Prostate gland (tissue), 2 donors: Measurements from ENCODE around the gene USP35. TPM values are rescaled to one million over a fixed set of nuclear protein-coding genes. Genes with fewer than 3 reads are reported as not detected.

Experiments used
- DNase-seq: peaks from one replicate; pipeline ENCODE4 v3.0.0-alpha.2; 2019; ENCODE audit warnings: low spot score
- H3K27ac ChIP-seq, 2 donors: fragments of 200-600 bp; sonication (generic); 2 replicates each; pipeline ENCODE4 v1.5.1; 2017 to 2019
- H3K27me3 ChIP-seq: fragments of 200-600 bp; sonication (generic); replicated peaks from 2 replicates; pipeline ENCODE4 v1.5.1; 2019; ENCODE audit not compliant: insufficient read depth
- H3K36me3 ChIP-seq, 2 donors: fragments of 200-600 bp; sonication (generic); 1 replicate in 1 of 2; 2 replicates in 1 of 2; pipeline versions ENCODE4 v1.5.1 to v1.8.1; 2017 to 2019
- H3K4me1 ChIP-seq: fragments of 200-600 bp; sonication (generic); replicated peaks from 2 replicates; pipeline ENCODE4 v1.5.1; 2019
- H3K4me3 ChIP-seq, 2 donors: fragments of 200-600 bp; sonication (generic); 2 replicates each; pipeline ENCODE4 v1.5.1; 2017 to 2019
- H3K9me3 ChIP-seq: fragments of 200-600 bp; sonication (generic); 2 replicates; pipeline ENCODE4 v1.5.1; 2017
- POLR2A ChIP-seq: fragments of 450-650 bp; IDR thresholded peaks from one replicate; pipeline ENCODE4 v1.6.1; 2016; ENCODE audit warnings: antibody characterized with exemption, mild to moderate bottlenecking
- POLR2AphosphoS5 ChIP-seq: sonication (generic); formaldehyde crosslinking; IDR thresholded peaks from one replicate; pipeline ENCODE4 v1.6.1; 2017; ENCODE audit warnings: antibody characterized with exemption
- WGBS: methylation state at CpG from one replicate; pipeline ENCODE4 v1.1.5; 2018; 5-methylcytosine and 5-hydroxymethylcytosine counted together
- intact Hi-C: fragments of 100-400 bp; cut with DNase I; formaldehyde crosslinking; loops from one replicate; pipeline ENCODE4 v1.14.2; 2022
- total RNA-seq, 2 donors: library from RNA; depleted of rRNA; stranded (reverse); fragments of >200 nt; gene quantifications; one replicate each; pipeline ENCODE4 v1.1.0, GENCODE V29; 2016
- TF ChIP-seq, protein P1 (sequence below), 4 experiments: fragments of 200-600 bp in 2 of 4; fragments of 450-650 bp in 2 of 4; sonication (generic) in 2 of 4; IDR thresholded peaks; 1 replicate in 3 of 4; 2 replicates in 1 of 4; pipeline ENCODE4 v1.5.1; 2016 to 2019; ENCODE audit warnings: antibody characterized with exemption in 4 of 4, mild to moderate bottlenecking in 2 of 4, moderate library complexity in 2 of 4

The USP35 gene
- total RNA-seq, 2 donors from 2014 or later, result 3.4 to 13.6 TPM

DNA sequence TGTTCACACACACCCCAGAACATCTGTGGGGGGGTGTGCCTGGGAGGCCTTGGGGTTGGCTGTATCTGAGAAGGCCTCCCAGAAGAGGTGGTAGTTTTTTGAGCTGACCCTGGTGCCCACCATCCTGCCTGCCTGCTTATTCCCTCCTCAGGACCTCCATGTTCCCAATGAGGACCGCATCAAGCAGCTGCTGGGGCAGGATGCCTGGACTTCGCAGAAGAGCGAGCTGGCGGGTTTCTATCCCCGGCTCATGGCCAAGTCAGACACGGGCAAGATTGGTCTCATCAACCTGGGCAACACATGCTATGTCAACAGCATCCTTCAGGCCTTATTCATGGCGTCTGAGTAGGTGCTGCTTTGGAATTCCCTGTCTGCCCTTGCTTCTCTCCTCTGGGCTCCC, 17.0 kb downstream of the USP35 start:
- no peaks in the 10 kb centered on the region for H3K27me3 ChIP-seq
- no peaks in the 10 kb centered on the region for H3K4me1 ChIP-seq
- H3K36me3 ChIP-seq, result no peaks in the 10 kb centered on the region
- H3K27ac ChIP-seq, result no peak overlapping the region
- intact Hi-C loops, result no loop called here
- H3K9me3 ChIP-seq, result no peaks in the 10 kb centered on the region
- TF ChIP-seq POLR2A (no peak), POLR2AphosphoS5 (no peak)
- TF ChIP-seq, protein P1, sequence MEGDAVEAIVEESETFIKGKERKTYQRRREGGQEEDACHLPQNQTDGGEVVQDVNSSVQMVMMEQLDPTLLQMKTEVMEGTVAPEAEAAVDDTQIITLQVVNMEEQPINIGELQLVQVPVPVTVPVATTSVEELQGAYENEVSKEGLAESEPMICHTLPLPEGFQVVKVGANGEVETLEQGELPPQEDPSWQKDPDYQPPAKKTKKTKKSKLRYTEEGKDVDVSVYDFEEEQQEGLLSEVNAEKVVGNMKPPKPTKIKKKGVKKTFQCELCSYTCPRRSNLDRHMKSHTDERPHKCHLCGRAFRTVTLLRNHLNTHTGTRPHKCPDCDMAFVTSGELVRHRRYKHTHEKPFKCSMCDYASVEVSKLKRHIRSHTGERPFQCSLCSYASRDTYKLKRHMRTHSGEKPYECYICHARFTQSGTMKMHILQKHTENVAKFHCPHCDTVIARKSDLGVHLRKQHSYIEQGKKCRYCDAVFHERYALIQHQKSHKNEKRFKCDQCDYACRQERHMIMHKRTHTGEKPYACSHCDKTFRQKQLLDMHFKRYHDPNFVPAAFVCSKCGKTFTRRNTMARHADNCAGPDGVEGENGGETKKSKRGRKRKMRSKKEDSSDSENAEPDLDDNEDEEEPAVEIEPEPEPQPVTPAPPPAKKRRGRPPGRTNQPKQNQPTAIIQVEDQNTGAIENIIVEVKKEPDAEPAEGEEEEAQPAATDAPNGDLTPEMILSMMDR (IDR thresholded peaks at IDR 0.05), result no peak
- DNase-seq, result no peak
- H3K4me3 ChIP-seq, result no peak overlapping the region
- WGBS, result 91% methylated on average over 7 of the region's 7 CpGs

DNA sequence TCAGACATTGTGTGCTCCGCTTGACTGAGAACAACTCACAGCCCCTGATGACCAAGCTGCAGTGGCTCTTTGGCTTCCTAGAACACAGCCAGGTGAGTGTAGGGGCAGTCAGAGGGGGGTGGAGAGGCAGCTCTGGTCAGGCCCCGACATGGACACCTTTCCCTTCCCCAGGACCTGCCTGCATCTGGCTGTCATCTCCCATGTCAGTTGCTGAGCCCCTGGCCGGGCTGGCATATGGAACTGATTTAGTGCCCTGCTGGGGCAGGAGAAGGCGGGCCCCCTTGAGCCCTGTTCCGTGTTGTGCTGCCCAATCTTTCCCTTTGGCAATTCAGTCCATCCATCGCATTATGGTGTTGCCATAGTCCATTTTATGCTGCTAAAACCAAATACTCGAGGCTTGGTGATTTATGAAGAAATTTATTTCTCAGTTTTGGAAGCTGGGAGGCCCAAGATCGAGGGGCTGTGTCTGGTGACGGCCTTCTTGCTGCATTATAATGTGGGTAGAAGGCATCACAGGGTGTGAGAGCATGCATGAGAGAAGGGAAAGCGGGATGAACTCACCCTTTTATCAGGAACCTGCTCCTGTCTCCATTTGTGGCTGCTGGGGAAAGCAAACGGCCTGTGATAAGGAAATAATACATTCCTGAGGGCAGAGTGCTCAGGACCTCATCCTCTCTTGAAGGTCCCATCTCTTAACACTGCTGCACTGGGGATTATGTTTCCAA, 19.0 kb downstream of the USP35 start:
- no peak for TF ChIP-seq POLR2A
- TF ChIP-seq, protein P1 (IDR thresholded peaks at IDR 0.05), result no peak
- no peak for TF ChIP-seq POLR2AphosphoS5
- intact Hi-C loops, result no loop called here
- no peak for DNase-seq
- H3K27me3 ChIP-seq, result no peaks in the 10 kb centered on the region
- 83% methylated on average over 11 of the region's 11 CpGs for WGBS
- H3K4me3 ChIP-seq, result no peak overlapping the region
- H3K9me3 ChIP-seq, result no peaks in the 10 kb centered on the region
- no peak overlapping the region for H3K27ac ChIP-seq
- H3K4me1 ChIP-seq, result no peaks in the 10 kb centered on the region
- no peaks in the 10 kb centered on the region for H3K36me3 ChIP-seq

DNA sequence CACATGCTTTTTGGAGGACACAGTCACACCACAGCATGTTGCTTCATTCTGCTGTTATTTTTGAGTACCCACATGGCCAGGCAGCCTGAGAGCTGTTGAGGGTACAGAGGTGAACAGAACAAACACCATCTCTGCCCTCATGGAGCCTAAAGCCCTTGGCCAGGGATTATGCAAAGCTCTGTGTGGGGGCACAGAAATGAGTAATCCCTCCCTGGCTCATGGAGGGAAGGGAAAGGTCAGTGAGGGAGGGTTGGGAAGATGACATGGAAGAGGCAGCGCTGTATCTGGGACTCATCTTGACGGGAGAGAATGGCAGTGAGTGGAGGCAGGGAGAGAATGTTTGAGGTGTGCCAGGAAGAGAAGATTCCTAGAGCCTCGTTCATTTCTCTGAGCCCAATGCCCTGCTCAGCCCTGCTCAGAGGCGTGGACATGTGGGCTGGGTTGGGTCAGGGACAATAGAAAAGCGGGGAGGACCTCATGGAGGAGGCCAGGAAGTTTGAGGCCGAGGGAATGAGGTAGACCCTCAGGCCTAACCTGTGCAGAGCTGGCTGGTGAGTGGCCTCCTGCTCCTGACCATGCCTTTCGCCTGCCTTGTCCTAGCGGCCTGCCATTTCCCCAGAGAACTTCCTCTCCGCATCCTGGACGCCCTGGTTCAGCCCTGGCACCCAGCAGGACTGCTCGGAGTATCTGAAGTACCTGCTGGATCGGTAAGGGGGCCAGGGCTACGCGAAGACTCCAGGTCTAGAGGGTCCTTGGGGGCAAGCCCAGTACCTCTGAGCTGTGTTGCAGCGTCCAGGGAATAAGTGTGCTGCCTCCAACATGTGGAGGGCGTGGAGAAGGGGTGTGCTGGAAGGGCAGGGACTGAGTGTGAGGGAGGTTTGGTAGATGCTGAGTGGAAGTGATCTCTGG, 19.8 kb downstream of the USP35 start:
- Histone ChIP-seq H3K27ac (no peak overlapping the region), H3K4me1 (no peaks in the 10 kb centered on the region), H3K27me3 (no peaks in the 10 kb centered on the region), H3K9me3 (no peaks in the 10 kb centered on the region), H3K36me3 (no peaks in the 10 kb centered on the region), H3K4me3 (no peak overlapping the region)
- intact Hi-C loops, result no loop called here
- WGBS, result 90% methylated on average over 16 of the region's 16 CpGs
- DNase-seq, result no peak
- no peak for TF ChIP-seq POLR2A
- no peak for TF ChIP-seq POLR2AphosphoS5
- TF ChIP-seq, protein P1 (IDR thresholded peaks at IDR 0.05), result no peak

DNA sequence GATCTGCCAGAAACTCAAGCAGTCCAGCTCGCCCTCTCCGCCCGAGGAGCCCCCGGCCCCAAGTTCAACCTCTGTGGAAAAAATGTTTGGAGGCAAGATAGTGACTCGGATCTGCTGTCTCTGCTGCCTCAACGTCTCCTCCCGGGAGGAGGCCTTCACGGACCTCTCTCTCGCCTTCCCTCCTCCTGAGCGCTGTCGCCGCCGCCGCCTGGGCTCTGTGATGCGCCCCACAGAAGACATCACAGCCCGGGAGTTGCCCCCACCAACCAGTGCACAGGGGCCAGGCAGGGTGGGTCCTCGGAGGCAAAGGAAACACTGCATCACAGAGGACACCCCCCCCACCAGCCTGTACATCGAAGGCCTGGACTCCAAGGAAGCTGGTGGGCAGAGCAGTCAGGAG, 20.8 kb downstream of the USP35 start:
- no peak for TF ChIP-seq POLR2AphosphoS5
- Histone ChIP-seq H3K9me3 (no peaks in the 10 kb centered on the region), H3K27me3 (no peaks in the 10 kb centered on the region), H3K27ac (no peak overlapping the region), H3K4me3 (no peak overlapping the region), H3K4me1 (no peaks in the 10 kb centered on the region), H3K36me3 (no peaks in the 10 kb centered on the region)
- intact Hi-C loops, result no loop called here
- WGBS, result 96% methylated on average over 16 of the region's 18 CpGs
- DNase-seq, result no peak

DNA sequence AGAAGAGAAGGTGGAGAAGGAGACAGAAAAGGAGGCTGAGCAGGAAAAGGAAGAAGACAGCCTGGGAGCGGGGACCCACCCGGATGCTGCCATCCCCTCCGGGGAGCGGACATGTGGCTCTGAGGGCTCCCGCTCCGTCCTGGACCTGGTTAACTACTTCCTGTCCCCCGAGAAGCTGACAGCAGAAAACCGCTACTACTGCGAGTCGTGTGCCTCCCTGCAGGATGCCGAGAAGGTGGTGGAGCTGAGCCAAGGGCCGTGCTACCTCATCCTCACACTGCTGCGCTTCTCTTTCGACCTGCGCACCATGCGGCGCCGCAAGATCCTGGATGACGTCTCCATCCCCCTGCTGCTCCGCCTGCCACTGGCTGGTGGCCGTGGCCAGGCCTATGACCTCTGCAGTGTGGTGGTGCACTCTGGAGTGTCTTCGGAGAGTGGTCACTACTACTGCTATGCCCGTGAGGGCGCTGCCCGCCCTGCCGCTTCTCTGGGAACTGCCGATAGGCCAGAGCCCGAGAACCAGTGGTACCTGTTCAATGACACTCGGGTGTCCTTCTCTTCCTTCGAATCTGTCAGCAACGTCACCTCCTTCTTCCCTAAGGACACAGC, 21.4 kb downstream of the USP35 start:
- DNase-seq, result no peak
- H3K36me3 ChIP-seq, result no peaks in the 10 kb centered on the region
- no peak overlapping the region for H3K4me3 ChIP-seq
- intact Hi-C loops, result no loop called here
- TF ChIP-seq, protein P1 (IDR thresholded peaks at IDR 0.05), result no peak
- TF ChIP-seq POLR2AphosphoS5 (no peak), POLR2A (no peak)
- H3K9me3 ChIP-seq, result no peaks in the 10 kb centered on the region
- no peak overlapping the region for H3K27ac ChIP-seq
- 89% methylated on average over 30 of the region's 31 CpGs for WGBS
- H3K4me1 ChIP-seq, result no peaks in the 10 kb centered on the region
- no peaks in the 10 kb centered on the region for H3K27me3 ChIP-seq
